SIG-M5 treated with dmso at 0.1 percent for 504 hours (cell line): ENCODE data around the gene PHF1.

ENCODE experiments used
- DNase-seq: peaks from one replicate; lab custom pipeline; 2025; ENCODE audit not compliant: unreplicated experiment; lab: John Stamatoyannopoulos, UW

Gene PHF1

GRCh38 chr6:33417128-33417902 lies 6.5 kb downstream of the PHF1 start:
- no peak for DNase-seq

DNA sequence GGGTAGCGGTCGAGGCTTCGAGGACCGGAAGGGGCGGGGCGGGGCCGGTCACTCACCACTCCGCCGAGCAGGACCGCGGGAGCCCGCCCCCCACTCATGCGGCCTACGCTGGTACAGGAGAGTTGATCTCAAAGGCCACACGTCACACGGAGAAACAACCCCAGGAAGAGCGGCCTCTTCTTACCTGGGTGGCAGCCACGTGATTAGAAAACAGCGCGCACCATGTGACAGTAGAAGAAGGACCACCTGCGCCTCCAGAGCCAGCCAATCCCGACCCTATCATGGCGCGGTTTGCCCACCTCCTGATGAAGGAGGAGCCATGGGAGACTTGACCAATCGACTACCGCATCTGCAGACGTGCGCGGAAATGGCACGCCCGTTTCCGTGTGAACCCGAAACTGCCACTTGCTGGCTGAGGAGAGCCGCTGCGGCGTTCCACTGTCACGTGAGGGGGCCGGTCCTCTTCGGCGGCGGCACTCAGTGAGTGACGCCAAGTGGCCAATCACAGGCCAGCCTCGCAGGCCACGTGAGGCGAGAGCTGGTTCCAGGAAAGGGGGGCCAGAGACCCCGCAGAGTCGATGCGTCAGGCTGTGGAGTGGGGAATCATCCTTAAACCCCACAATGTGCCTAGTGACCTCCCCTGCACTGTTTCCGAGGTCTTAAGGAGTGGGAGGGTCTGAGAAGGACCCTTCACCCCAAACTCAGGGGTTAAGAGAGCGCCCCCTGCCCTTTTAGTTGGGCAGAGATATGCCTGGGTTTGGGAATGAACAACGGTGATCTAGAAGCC lies 7.3 kb downstream of the PHF1 start, which contains the start of gene CUTA:
CUTA (minus strand) TSS at position 205 of the 787 bp plus-strand sequence; CDS start at position 98, 107 bp downstream.
- DNase-seq: peak; percentile 98

DNA sequence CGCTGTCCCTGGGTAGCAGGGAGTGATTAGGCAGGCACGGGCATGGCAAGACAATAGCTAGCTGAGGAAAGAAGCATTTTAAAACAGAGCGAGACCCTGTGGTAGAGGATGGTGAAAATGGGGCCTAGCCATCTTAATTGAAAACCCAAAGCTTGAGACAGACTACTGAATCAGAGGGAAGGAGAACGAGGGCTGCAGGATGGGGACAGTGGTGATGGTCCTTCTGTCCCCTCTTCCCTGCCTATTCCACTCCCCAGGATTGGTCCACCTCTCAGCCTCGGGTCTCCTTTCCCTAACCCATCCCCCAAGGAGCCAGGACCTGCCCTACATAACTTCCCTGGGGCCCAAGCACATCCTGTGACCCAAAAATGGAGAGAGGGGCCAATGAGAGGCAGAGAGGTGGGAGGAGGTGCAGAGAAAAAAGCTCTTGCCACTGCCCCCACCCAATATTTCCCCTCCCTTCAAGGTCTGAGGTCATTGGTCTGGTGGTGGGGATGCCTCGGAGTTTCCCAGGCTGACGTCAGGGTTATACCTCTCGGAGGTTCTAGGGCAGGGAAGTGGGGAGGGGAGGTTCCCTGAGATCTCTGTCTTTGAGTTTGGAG lies 8.0 kb downstream of the PHF1 start:
- no peak for DNase-seq

DNA sequence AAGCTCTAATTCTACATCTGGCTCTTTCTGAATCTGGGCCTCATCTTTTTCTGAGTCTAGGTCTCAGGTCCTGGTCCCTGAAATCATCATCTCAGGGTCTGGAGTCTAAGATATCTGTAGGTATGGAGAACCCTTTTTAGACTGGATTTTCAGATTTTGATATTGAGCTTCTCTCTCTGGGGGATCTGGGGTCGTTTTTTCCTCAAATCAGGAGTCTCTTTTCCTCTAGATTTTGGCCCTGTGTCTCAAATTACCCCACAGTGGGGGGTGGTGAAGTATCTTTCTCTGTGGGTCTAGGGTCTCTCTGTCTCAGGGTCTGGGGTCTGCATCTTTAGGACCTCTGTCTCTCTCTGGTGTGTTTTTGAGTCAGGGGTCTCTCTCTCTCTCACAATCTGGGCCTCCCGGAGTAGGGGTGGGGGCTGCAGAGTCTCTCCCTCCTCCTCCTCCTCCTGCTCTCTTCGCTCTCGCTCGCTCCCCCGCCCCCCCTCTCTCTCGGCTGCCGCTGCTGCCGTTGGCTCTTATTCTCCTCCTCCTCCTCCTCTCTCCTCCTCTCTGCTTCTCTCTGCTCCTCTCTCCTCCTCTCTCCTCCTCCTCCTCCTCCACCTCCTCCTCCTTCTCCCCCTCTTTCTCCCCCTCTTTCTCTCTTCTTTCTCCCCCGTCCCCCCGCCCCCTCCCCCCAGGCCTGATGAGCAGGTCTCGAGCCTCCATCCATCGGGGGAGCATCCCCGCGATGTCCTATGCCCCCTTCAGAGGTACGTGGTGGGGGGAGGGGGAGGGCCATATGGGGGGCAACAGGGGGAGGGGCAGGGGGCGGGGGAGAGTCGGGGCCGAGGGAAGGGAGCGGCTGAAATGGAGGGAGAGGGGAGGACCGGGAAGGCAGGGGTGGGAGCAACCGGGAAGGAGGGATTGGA lies 9.0 kb downstream of the PHF1 start, which contains the start of gene SYNGAP1:
SYNGAP1 (plus strand) TSS at position 486 of the 911 bp plus-strand sequence; CDS start at position 686, 200 bp downstream.
- DNase-seq: no peak

DNA sequence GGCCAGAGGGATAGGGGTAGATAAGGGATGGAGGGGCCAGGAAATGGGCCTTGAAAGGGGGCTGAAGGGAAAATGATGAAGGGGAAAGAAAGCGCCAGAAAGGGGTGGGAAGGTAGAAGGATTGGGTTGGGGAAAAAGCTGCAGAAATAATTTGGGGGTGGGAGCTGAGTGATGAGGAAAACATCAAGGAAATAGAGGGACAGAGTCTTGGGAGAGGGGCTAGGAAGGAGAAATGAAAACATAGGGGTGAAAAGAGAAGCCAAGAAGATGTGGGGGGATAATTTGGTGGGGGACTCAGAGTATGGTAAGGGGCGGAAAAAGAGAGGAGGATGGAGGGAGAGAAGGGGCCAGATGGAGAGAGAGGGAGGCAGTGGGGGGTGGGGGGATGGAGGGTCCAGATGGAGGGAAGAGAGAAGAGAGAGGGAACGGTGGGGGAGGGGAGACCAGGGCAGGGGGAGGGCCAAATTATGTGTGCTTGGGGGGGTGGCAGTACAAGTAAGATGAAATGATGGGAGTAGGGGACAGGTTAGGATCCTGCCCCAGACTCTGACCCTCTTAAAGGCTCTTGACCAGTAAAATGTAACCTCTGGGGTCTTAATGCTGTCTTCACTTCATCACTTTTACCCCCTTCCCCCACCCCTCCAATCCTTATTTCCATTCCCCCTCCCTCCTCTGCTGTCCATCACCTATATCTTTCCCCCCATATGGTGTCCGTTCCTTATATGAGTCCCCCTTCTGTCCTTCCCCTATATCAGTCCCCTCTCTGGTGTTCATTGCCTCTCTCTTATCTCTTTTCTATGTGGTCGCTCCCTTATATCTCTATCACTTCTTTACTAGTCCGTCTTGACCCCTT lies 9.9 kb downstream of the PHF1 start:
- no peak for DNase-seq

DNA sequence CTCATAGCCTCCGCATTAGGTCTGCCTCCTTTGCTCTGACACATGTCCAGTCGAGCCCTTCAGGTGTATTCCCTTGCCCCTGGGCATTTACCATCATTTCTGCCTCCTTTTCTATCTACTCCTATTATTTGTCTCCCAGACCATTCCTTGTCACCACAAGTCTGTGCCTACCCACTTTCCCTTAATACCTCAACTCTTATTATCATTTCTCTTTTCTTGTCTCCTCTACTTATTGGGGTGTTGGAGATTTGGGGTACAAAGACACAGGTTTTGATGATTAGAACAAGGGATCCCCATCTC lies 10.5 kb downstream of the PHF1 start:
- no peak for DNase-seq

- DNase-seq: no peak
Measured at GRCh38 chr6:33423777-33424176, 13.0 kb downstream of the PHF1 start.

DNA sequence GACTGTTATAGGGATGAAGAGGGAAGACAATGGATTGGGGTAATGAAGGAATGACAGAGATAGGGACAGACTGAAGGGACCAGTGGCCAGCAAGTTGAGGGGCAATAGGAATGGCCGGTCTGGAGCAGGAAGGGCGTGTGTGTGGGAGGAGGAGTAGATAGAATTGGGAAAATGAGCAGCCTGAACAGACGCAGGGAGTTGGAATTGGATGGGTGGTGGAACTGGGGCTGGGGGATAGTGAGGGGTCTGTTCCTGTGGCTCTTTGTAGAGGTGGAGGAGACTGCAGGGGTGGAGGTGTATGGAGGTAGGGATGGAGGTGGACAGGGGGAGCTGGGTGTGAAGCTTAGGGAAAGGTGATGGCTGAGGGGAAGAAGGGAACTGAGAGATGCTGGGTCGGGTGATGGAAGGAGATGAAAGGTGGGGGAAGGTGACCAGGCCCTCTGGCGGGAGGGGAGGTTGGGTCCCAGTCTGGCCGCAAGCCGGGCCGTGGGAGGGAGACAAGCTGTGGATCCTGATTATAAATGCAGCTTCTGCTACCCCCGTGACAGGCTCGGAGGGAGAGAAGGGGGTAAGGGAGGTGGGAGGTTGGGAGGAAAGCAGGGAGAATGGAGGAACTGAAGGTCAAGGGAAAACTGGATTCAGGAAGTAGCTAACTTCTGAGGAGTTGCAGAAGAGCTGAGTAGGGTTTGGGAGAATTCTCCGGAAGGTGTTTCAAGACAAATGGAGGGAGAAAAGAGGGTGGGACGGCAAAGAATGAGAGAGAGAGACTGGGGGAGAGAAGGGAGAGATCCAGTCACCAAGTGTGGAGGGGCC lies 14.2 kb downstream of the PHF1 start:
- DNase-seq: no peak

DNA sequence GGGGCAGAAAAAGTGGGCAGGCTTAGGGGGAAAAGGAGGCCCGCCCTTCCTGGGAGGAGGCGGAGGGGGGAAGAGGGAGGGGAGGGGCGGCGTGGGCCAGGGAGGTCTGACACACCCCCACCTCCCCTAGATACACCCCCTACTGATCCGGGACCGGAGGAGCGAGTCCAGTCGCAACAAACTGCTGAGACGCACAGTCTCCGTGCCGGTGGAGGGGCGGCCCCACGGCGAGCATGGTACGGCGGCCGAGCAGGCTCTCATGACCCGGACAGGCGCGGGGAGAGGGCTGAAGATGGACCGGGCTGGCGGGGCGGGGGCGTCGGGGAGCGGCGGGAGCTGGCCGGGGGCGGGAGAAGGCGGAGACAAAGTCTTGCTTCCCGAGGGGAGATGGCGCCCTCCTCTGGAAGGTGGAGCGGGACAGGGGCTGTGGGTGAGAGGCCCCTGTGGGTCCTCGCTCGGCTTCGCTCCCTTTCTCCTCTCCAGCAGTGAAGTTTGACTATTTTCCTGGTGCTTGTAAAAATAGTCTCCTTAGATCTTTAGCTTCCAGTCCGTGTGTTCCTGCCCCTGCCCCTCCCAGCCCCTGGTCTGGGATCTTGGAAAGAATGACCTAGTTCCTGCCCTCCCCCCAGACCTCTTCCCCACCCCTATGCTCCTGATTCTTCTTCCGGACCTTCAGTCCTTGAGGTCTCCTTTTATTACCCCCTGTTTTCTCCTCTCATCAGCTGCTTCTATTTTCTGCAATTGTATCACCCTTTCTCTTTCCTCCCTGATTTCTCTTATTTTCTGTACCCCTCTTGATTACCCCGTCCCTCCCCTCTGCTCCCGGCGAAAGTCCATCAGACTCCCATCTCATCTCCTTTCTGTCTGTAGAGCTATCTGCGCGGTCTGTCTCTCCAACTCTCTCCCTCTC lies 15.1 kb downstream of the PHF1 start:
- DNase-seq: peak; percentile 70

DNA sequence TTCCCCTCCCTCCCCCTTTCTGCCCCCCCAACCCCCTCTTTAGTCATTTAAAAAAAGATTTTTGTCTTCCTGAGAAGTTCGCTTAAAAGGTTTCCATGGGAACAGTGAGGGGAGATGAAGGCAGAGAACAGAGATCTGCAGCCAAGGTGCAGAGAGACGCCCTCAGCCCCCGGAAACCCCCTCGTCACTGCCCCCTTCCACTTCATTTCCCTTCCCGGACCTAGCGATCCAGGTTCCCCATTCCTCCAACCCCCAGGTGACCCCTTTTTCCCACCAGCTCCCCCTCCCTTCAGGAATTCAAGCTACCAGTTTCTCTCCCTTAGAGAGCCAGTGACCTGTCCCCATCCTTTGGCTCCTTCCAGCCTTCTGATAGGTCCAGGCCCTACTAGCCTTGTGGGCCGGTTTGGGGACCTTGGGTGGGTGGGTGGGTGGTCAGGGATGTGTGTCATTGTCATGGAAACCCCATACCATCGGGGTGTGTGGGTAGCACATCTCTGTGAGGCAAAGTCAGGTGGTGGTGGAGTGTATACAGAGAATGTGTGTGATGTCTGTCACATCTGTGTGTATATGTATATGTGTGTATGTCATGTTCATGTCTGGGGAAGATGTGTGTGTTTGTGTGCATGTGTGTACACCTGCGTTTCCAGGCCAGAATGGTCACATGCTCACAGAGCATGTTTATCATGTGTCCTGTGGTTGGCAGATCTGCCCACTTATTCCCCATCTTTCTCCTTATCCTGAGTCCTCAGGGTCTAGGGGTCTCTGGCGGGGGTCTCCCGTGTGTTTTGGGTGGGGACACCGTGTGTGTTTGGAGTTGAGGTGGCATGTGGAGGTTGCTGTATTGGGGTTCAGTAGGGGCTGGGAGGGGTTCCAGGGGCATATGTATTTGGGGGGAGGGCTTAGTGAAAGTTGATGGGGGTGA lies 16.0 kb downstream of the PHF1 start:
- no peak for DNase-seq

- DNase-seq: no peak
Measured at GRCh38 chr6:33427585-33428223, 16.9 kb downstream of the PHF1 start.

DNA sequence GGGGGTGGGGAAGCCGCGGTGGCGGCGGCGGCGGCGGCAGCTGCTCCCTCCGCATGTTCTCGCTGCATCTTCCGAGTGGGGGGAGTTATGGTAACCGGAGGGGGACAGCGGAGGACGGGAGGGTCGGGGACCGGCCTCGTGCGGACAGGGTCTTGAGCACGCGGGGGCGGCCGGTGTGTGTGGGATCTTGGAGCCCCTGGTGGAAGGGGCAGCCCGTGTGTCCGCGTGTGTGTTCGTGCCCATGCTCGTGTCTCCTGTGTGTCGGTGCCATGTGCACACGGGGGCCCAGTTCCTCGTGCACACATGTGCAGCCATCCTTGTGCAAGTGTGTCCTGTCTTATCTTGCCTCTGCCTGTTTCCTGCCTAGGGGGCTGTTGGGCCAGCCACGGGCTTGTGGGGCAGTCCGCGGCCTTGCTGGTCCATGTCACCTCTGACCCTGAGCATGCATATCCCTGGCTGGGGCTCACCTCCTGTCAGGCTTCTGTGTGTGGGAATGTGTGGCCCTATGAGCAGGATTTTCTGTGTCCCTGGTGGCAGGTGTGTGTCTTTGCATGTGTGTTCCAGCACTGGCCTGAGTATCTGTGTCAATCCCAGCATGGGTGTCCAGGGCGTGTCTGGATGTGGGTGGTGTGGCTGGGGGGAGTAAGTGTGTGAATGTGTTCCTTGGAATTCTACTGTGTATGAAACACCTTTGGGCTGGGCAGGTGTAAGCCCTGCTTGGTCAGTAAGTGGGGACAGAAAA lies 17.6 kb downstream of the PHF1 start:
- peak; percentile 46 for DNase-seq

- no peak for DNase-seq
Measured at GRCh38 chr6:33428966-33429749, 18.3 kb downstream of the PHF1 start.

DNA sequence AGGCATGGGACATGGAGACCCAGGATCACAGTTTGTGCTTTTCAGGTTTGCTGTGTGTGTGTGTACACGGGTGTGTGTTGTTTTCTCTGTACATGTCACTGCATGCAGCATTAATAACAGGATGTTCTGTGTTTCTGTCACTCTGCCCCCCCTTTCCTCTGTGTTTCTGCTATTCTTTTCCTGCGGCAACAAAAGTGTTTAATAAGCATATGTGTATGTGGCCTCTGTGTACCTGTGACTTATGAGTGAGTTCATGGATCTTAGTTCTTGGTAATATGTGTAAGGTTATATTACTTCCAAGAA lies 18.9 kb downstream of the PHF1 start:
- no peak for DNase-seq

DNA sequence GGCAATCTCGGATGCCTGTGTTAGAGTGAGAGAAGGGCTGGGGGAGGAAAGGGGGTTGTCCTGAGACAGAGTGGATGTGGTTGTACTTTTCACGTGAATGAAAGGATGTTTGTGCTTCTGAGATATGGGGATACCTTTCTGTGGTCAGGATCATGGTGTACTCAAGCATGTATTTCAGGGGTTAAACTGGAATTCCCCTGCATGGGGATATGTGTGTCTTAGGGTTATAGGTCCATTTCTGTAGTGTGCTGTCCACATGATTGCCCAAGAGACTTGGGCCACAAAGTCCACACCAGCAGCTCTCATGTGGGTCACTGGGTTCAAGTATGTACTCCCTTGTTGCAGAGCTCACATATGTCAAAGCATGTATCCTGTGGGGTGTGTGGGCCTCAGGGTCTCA lies 19.5 kb downstream of the PHF1 start:
- DNase-seq: no peak
